Epidermal melanocyte (primary cell): Measurements from ENCODE around the gene MALAT1.

Source experiments
- DNase-seq: peaks from one replicate; pipeline ENCODE4 v3.0.0; 2011; ENCODE audit warnings: low spot score; ENCODE audit not compliant: insufficient read length

MALAT1 gene

GRCh38 chr11:65479184-65480145, 19.4 kb upstream of the MALAT1 start:
- DNase-seq, result no peak

GRCh38 chr11:65482306-65482850, 16.5 kb upstream of the MALAT1 start:
- no peak for DNase-seq

- no peak for DNase-seq
Observed at GRCh38 chr11:65485920-65486219, 13.0 kb upstream of the MALAT1 start.

- no peak for DNase-seq
Observed at GRCh38 chr11:65486570-65487466, 12.0 kb upstream of the MALAT1 start.

GRCh38 chr11:65487467-65488272, 11.2 kb upstream of the MALAT1 start:
- peak; percentile 93 for DNase-seq

GRCh38 chr11:65488273-65489034, 10.4 kb upstream of the MALAT1 start:
- no peak for DNase-seq

- no peak for DNase-seq
Observed at GRCh38 chr11:65489035-65489705, 9.7 kb upstream of the MALAT1 start.

GRCh38 chr11:65489706-65490320, 9.0 kb upstream of the MALAT1 start:
- DNase-seq, result no peak

- no peak for DNase-seq
Observed at GRCh38 chr11:65491163-65491465, 7.7 kb upstream of the MALAT1 start.

GRCh38 chr11:65491614-65492386, 7.0 kb upstream of the MALAT1 start:
- no peak for DNase-seq

GRCh38 chr11:65492387-65492636, 6.5 kb upstream of the MALAT1 start:
- no peak for DNase-seq

GRCh38 chr11:65492637-65493366, 6.0 kb upstream of the MALAT1 start:
- no peak for DNase-seq

- DNase-seq, result no peak
Observed at GRCh38 chr11:65493367-65494176, 5.3 kb upstream of the MALAT1 start.

GRCh38 chr11:65496304-65497140, 2.3 kb upstream of the MALAT1 start:
- DNase-seq, result no peak

GRCh38 chr11:65497141-65498041, 1.5 kb upstream of the MALAT1 start:
- peak; percentile 74 for DNase-seq
